Hepatocyte (in vitro differentiated cells): ENCODE data around the gene SEMA3G.

ENCODE experiments used
- CTCF ChIP-seq: fragments of 200-600 bp; sonication (generic); IDR thresholded peaks from 2 replicates; pipeline ENCODE4 v1.5.1; 2016; ENCODE audit warnings: antibody characterized with exemption, mild to moderate bottlenecking; ENCODE audit not compliant: poor library complexity
- EZH2 ChIP-seq: fragments of 200-600 bp; sonication (generic); IDR thresholded peaks from 2 replicates; pipeline ENCODE4 v1.6.1; 2016; ENCODE audit warnings: antibody characterized with exemption, mild to moderate bottlenecking, borderline replicate concordance

GRCh38 chr3:52481819-52482521 is 37.1 kb upstream of the SEMA3G start:
- TF ChIP-seq CTCF = peak; percentile 41
- TF ChIP-seq EZH2 = no peak
